ENCODE results near the gene DUSP8. TPM values are rescaled to one million over a fixed set of nuclear protein-coding genes. Genes with fewer than 3 reads are reported as not detected.

The DUSP8 gene
- total and polyA plus RNA-seq, 9 of the 15 experiments (the other 6 are each of a cell fraction or from before 2014, with no cell fraction given): 0.14 to 2.0 (median 0.86) TPM; not detected in 2

- ATAC-seq: no peak
- DNase-seq (ENCODE audit: extremely low read depth in 1 of 4, low spot score in 3 of 4): no peak
- no peaks in the 10 kb centered on the region for H3K4me1 ChIP-seq (replicated peaks in 1 of 2; ENCODE audit: control insufficient read depth in 2 of 2, insufficient read depth in 2 of 2, low read length in 2 of 2)
- H2AFZ ChIP-seq (ENCODE audit: low read depth, low read length): no peak overlapping the region
- H4K20me1 ChIP-seq (replicated peaks; ENCODE audit: control insufficient read depth, insufficient read depth, low read length): no peaks in the 10 kb centered on the region
- FAIRE-seq: no peak
- in situ Hi-C loops (cut with MboI): no loop called here
- peaks cover 9 to 44% of the 10 kb centered on the region in 2 experiments for H3K27me3 ChIP-seq (ENCODE audit: control insufficient read depth in 2 of 2, insufficient read depth in 2 of 2, low read length in 2 of 2)
- H3K4me3 ChIP-seq: no peak overlapping the region
- BruUV-seq (replicated peaks): no TSS peak
- ChIA-PET CTCF (ENCODE audit: low intra/inter-chr PET ratio) (no interaction called here), POLR2A (interaction anchor here (0.6 kb wide), 1 partner anchor 25 kb away, joined by 3 read pairs; no protein-coding TSS in a partner anchor)
- H3K9ac ChIP-seq (ENCODE audit: insufficient read depth in 1 of 2, low read depth in 2 of 2, low read length in 2 of 2): no peak overlapping the region; a peak in 1 of 4 replicates
- WGBS (ENCODE audit: insufficient coverage, low coverage, missing lambda C conversion rate): 0% methylated on average over 6 of the region's 7 CpGs
- no peak overlapping the region for H3K27ac ChIP-seq (ENCODE audit: extremely low read depth, low read depth, low read length)
- no peaks in the 10 kb centered on the region for H3K36me3 ChIP-seq (ENCODE audit: control insufficient read depth, insufficient read depth, low read length)
- TF ChIP-seq USF1 (CRISPR knock-in tag; IDR thresholded peaks at IDR 0.05): no peak
- TF ChIP-seq ZFP36 (IDR thresholded peaks at IDR 0.05; ENCODE audit: low read depth, low read length, partially characterized antibody): no peak
- no peak for TF ChIP-seq CBFA2T2 (conservative IDR thresholded peaks at IDR 0.05)
- no peak for TF ChIP-seq IRF2 (CRISPR knock-in tag; IDR thresholded peaks at IDR 0.05)
- no peak for TF ChIP-seq ZNF408 (CRISPR knock-in tag; IDR thresholded peaks at IDR 0.05; ENCODE audit: low read depth)
- TF ChIP-seq DNMT1 (IDR thresholded peaks at IDR 0.05): no peak
- TF ChIP-seq ZNF75A (CRISPR knock-in tag; IDR thresholded peaks at IDR 0.05): no peak
- TF ChIP-seq ZNF76 (CRISPR knock-in tag; IDR thresholded peaks at IDR 0.05; ENCODE audit: borderline replicate concordance): no peak
- no peak for TF ChIP-seq ZNF696 (CRISPR knock-in tag; conservative IDR thresholded peaks at IDR 0.05)
- TF ChIP-seq SUPT5H (IDR thresholded peaks at IDR 0.05): no peak
- no peak for TF ChIP-seq ZNF395 (CRISPR knock-in tag; IDR thresholded peaks at IDR 0.05)
- no peak for TF ChIP-seq KDM5B (IDR thresholded peaks at IDR 0.05; ENCODE audit: insufficient replicate concordance, low read depth, low read length)
- TF ChIP-seq PHF8 (IDR thresholded peaks at IDR 0.05; ENCODE audit: borderline replicate concordance, low read length): no peak
- TF ChIP-seq MNT (conservative IDR thresholded peaks at IDR 0.05): no peak
- no peak for TF ChIP-seq LCOR (CRISPR knock-in tag; IDR thresholded peaks at IDR 0.05)
- no peak for TF ChIP-seq XRCC4 (IDR thresholded peaks at IDR 0.05; ENCODE audit: extremely low read depth, insufficient read depth, insufficient read length)
- no peaks in the 10 kb centered on the region for H3K9me3 ChIP-seq (replicated peaks; ENCODE audit: control insufficient read depth, insufficient read depth, low read depth, low read length)
- no peak overlapping the region for H3K4me2 ChIP-seq (ENCODE audit: insufficient read depth, low read length)
- H3K9me1 ChIP-seq (ENCODE audit: control insufficient read depth, insufficient read depth, low read length): no peaks in the 10 kb centered on the region
- no peaks in the 10 kb centered on the region for H3K79me2 ChIP-seq (ENCODE audit: control insufficient read depth, insufficient read depth, low read length)
- intact Hi-C loops (cut with micrococcal nuclease): no loop called here
Measured at GRCh38 chr11:1604711-1605110, 32.6 kb upstream of the DUSP8 start.
